Kidney (tissue), 14 donors: ENCODE data around the gene ADAMTS12. TPM values are rescaled to one million over a fixed set of nuclear protein-coding genes. Genes with fewer than 3 reads are reported as not detected.
"Not testable (repeated sequence)": the region's sequence is repeated elsewhere in the genome, so short reads cannot be mapped to it uniquely, and the experiment has no call there.

Experiments used
- DNase-seq, 5 donors: peaks; one replicate each; pipeline ENCODE4 v3.0.0-alpha.2; 2013 to 2020
- FAIRE-seq: peaks from 2 replicates; lab custom pipeline; 2012; peaks lifted over from hg19 to GRCh38; lab: Jason Lieb, UNC
- H3K27ac ChIP-seq, 2 donors: one replicate each; pipeline ENCODE4 v1.7.0; 2013; ENCODE audit warnings: low read depth in 2 of 2, low read length in 2 of 2, inconsistent platforms in 1 of 2
- H3K27me3 ChIP-seq: one replicate; pipeline ENCODE4 v1.7.1; 2013; ENCODE audit warnings: low read length, inconsistent platforms; ENCODE audit not compliant: control insufficient read depth, insufficient read depth
- H3K36me3 ChIP-seq, 3 donors: one replicate each; pipeline versions ENCODE4 v1.7.0 to v1.7.1; 2013; ENCODE audit warnings: low read length in 3 of 3, control low read depth in 1 of 3, inconsistent platforms in 1 of 3; ENCODE audit not compliant: insufficient read depth in 3 of 3, control insufficient read depth in 2 of 3
- H3K4me1 ChIP-seq, 3 donors: one replicate each; pipeline versions ENCODE4 v1.7.0 to v1.7.1; 2013; ENCODE audit warnings: low read length in 3 of 3, inconsistent platforms in 1 of 3, low read depth in 1 of 3; ENCODE audit not compliant: control insufficient read depth in 2 of 3, insufficient read depth in 2 of 3
- H3K4me3 ChIP-seq, 3 donors: one replicate each; pipeline versions ENCODE4 v1.7.0 to v1.8.1; 2013; ENCODE audit warnings: low read length in 3 of 3, control low read depth in 1 of 3, inconsistent platforms in 1 of 3
- H3K9ac ChIP-seq, 3 donors: one replicate each; pipeline versions ENCODE4 v1.7.0 to v1.7.1; 2013; ENCODE audit warnings: low read length in 3 of 3, control low read depth in 1 of 3, inconsistent platforms in 1 of 3
- H3K9me3 ChIP-seq, 3 donors: one replicate each; pipeline versions ENCODE4 v1.7.0 to v1.7.1; 2013; ENCODE audit warnings: low read length in 3 of 3, control low read depth in 1 of 3, inconsistent platforms in 1 of 3; ENCODE audit not compliant: control insufficient read depth in 2 of 3, insufficient read depth in 1 of 3
- CTCF ChIP-seq: IDR thresholded peaks from 3 replicates; pipeline ENCODE4 v1.5.1; 2012; ENCODE audit warnings: mild to moderate bottlenecking, moderate library complexity, borderline replicate concordance; ENCODE audit not compliant: insufficient read depth; ENCODE audit errors: extremely low read depth
- intact Hi-C: fragments of 100-400 bp; cut with DNase I; formaldehyde crosslinking; loops from one replicate; pipeline ENCODE4 v1.11.1; 2022
- polyA plus RNA-seq: library from polyadenylated mRNA; stranded (reverse); fragments of 350-450 nt; fragmentation: Illumina TruSeq; extraction: RNeasy Lipid Tissue Mini Kit (QIAGEN cat#74804); gene quantifications from one replicate; pipeline ENCODE4 v1.2.3, GENCODE V29; 2014; ENCODE audit warnings: low read depth, low replicate concordance; ENCODE audit not compliant: insufficient read depth
- total RNA-seq: library from RNA; stranded (reverse); fragmentation: NEBNext Ultra II Directional; extraction: Animal tissue kit (Norgen Biotek cat#: 25700); gene quantifications from one replicate; pipeline ENCODE4 v1.2.1, GENCODE V29; 2021
- donor health status: control.
- donor health status: control.
- donor health status: control.
- donor health status: control.
- donor health status: control.
- donor health status: DM: yes; HTN: yes; CAD: no.
- donor health status: Normal renal cell carcinoma (clear cell type).

ADAMTS12 gene
- total and polyA plus RNA-seq, 2 donors from 2014 or later, result 0.75 to 2.0 TPM

GRCh38 chr5:33925278-33925677 is 33.5 kb upstream of the ADAMTS12 start:
- H3K27me3 ChIP-seq, result no peaks in the 10 kb centered on the region
- FAIRE-seq, result no peak
- DNase-seq, result no peak
- no peak overlapping the region for H3K9ac ChIP-seq
- intact Hi-C loops, result no loop called here
- H3K4me1 ChIP-seq, result no peaks in the 10 kb centered on the region
- H3K4me3 ChIP-seq, result no peak overlapping the region
- no peaks in the 10 kb centered on the region for H3K36me3 ChIP-seq
- TF ChIP-seq CTCF, result no peak
- H3K27ac ChIP-seq, result no peak overlapping the region
- no peaks in the 10 kb centered on the region for H3K9me3 ChIP-seq

- Histone ChIP-seq H3K27me3 (no peaks in the 10 kb centered on the region), H3K9ac (no peak overlapping the region), H3K4me3 (no peak overlapping the region), H3K27ac (no peak overlapping the region), H3K4me1 (no peaks in the 10 kb centered on the region), H3K36me3 (no peaks in the 10 kb centered on the region), H3K9me3 (no peaks in the 10 kb centered on the region)
- intact Hi-C loops, result no loop called here
- DNase-seq (no peak), FAIRE-seq (no peak)
- no peak for TF ChIP-seq CTCF
Observed at GRCh38 chr5:33921002-33921401, 29.2 kb upstream of the ADAMTS12 start.

- intact Hi-C loops, result not testable (repeated sequence)
Observed at GRCh38 chr5:33914844-33915243, 23.1 kb upstream of the ADAMTS12 start.

GRCh38 chr5:33906248-33906647 is 14.5 kb upstream of the ADAMTS12 start:
- H3K4me3 ChIP-seq, H3K27ac ChIP-seq, intact Hi-C loops, H3K4me1 ChIP-seq, FAIRE-seq, DNase-seq, H3K27me3 ChIP-seq, H3K36me3 ChIP-seq, H3K9ac ChIP-seq: not testable (repeated sequence)
- peaks cover 2 to 18% (median 8%) of the 10 kb centered on the region in 3 donors for H3K9me3 ChIP-seq

More at GRCh38 chr5:33914844-33915243, 23.1 kb upstream of the ADAMTS12 start:
- not testable (repeated sequence) for FAIRE-seq, H3K27ac ChIP-seq, H3K4me3 ChIP-seq, H3K9ac ChIP-seq, H3K36me3 ChIP-seq, H3K9me3 ChIP-seq, H3K4me1 ChIP-seq, H3K27me3 ChIP-seq, DNase-seq

- TF ChIP-seq CTCF, result no peak
- Histone ChIP-seq H3K36me3 (no peaks in the 10 kb centered on the region), H3K27ac (no peak overlapping the region), H3K27me3 (no peaks in the 10 kb centered on the region), H3K4me1 (no peaks in the 10 kb centered on the region), H3K9me3 (peaks cover 2 to 18% (median 8%) of the 10 kb centered on the region in 3 donors), H3K9ac (no peak overlapping the region), H3K4me3 (no peak overlapping the region)
- DNase-seq, result no peak
- FAIRE-seq, result no peak
- intact Hi-C loops, result no loop called here
Observed at GRCh38 chr5:33905381-33905780, 13.6 kb upstream of the ADAMTS12 start.
